Brain microvascular endothelial cell (primary cell): ENCODE data around the gene TMEM178B.

Experiments
- DNase-seq: peaks from one replicate; pipeline ENCODE4 v3.0.0-alpha.2; 2020
- H3K27ac ChIP-seq: fragments of 250-450 bp; sonication (Bioruptor Pico); 2 replicates; pipeline ENCODE4 v1.5.1; 2020; ENCODE audit warnings: mild to moderate bottlenecking, moderate library complexity
- H3K27me3 ChIP-seq: fragments of 250-450 bp; sonication (Bioruptor Pico); replicated peaks from 2 replicates; pipeline ENCODE4 v1.5.1; 2020; ENCODE audit warnings: mild to moderate bottlenecking
- H3K36me3 ChIP-seq: fragments of 250-450 bp; sonication (Bioruptor Pico); replicated peaks from 2 replicates; pipeline ENCODE4 v1.5.1; 2020; ENCODE audit warnings: mild to moderate bottlenecking
- H3K4me3 ChIP-seq: 2 replicates; pipeline ENCODE4 v1.5.1; 2011; ENCODE audit warnings: low read depth, mild to moderate bottlenecking, control low read depth, low read length, moderate library complexity
- in situ Hi-C: cut with HindIII; loops from 2 replicates; pipeline ENCODE4 v1.10.0; 2017; ENCODE audit warnings: low sequenced_read_pairs, low pct_ligation_motif_present
- TF ChIP-seq, protein P1 (sequence below): IDR thresholded peaks from 2 replicates; pipeline ENCODE4 v1.5.1; 2011; ENCODE audit warnings: low read depth, mild to moderate bottlenecking, moderate library complexity, low read length, control low read depth, inconsistent platforms; ENCODE audit errors: missing control alignments

TMEM178B gene

DNA sequence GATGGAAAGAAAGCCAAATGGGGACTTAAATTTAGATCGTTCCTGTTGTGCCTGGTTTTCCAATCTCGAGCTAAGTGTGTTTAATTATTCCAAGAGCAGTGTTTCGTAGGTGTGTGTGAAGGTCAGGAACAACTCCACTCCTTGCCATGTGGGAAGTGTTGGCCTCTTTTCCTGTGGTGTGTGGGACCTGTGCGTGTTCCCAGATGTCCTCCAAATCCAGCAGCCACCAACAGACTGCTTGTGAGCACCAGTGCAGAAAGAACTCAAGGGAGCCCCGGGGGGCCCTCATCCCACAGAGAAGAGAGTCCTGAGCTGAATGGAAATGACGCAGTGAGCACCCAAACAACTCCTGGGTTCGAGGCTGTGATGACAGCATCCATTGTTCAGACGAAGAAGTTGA, 227.7 kb downstream of the TMEM178B start:
- Histone ChIP-seq H3K27me3 (no peaks in the 10 kb centered on the region), H3K4me3 (no peak overlapping the region), H3K36me3 (no peaks in the 10 kb centered on the region), H3K27ac (no peak overlapping the region)
- TF ChIP-seq, protein P1, sequence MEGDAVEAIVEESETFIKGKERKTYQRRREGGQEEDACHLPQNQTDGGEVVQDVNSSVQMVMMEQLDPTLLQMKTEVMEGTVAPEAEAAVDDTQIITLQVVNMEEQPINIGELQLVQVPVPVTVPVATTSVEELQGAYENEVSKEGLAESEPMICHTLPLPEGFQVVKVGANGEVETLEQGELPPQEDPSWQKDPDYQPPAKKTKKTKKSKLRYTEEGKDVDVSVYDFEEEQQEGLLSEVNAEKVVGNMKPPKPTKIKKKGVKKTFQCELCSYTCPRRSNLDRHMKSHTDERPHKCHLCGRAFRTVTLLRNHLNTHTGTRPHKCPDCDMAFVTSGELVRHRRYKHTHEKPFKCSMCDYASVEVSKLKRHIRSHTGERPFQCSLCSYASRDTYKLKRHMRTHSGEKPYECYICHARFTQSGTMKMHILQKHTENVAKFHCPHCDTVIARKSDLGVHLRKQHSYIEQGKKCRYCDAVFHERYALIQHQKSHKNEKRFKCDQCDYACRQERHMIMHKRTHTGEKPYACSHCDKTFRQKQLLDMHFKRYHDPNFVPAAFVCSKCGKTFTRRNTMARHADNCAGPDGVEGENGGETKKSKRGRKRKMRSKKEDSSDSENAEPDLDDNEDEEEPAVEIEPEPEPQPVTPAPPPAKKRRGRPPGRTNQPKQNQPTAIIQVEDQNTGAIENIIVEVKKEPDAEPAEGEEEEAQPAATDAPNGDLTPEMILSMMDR, result no peak
- no peak for DNase-seq
- in situ Hi-C loops, result no loop called here

DNA sequence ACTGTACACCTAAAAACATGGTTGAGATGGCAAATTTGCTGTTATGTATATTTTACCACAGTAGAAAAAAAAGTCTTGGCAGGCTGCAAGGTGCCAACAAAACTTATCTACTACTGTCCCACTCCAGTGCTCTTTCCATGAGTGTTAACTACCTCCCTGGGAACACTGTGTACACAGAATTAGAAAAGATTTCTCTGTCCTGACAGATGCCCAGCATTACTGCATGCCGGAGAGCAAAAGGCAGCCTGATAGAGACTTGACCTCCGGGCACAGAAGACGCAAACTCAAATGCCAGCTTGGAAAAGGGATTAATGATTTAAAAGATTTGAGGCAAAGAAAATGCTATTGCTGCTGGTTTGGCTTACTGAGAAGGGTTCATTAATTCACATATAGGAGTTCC, 228.8 kb downstream of the TMEM178B start:
- TF ChIP-seq, protein P1, result no peak
- H3K36me3 ChIP-seq, result no peaks in the 10 kb centered on the region
- in situ Hi-C loops, result no loop called here
- no peak overlapping the region for H3K27ac ChIP-seq
- no peaks in the 10 kb centered on the region for H3K27me3 ChIP-seq
- no peak for DNase-seq
- H3K4me3 ChIP-seq, result no peak overlapping the region

DNA sequence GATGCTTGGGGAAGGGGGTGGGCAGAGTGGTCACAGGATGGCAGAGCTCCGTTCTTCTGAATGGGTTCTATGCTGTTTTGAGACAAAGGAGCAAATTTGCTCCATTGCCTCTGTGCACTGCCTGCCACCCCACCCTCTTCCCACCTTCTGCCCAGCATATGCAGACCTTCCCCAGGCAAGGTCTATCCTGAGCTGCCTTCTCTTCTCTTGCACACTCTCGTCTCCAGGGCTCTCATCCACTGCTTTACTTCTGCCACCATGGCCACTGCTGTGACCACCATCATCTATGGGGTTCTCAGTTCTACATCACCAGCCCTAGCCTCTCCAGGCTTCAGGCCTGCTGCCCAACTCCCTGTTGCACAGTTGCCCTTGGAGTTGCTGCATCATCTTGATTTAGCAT, 230.4 kb downstream of the TMEM178B start:
- TF ChIP-seq, protein P1, result no peak
- in situ Hi-C loops, result no loop called here
- H3K4me3 ChIP-seq, result no peak overlapping the region
- H3K36me3 ChIP-seq, result no peaks in the 10 kb centered on the region
- no peak overlapping the region for H3K27ac ChIP-seq
- no peak for DNase-seq
- no peaks in the 10 kb centered on the region for H3K27me3 ChIP-seq

DNA sequence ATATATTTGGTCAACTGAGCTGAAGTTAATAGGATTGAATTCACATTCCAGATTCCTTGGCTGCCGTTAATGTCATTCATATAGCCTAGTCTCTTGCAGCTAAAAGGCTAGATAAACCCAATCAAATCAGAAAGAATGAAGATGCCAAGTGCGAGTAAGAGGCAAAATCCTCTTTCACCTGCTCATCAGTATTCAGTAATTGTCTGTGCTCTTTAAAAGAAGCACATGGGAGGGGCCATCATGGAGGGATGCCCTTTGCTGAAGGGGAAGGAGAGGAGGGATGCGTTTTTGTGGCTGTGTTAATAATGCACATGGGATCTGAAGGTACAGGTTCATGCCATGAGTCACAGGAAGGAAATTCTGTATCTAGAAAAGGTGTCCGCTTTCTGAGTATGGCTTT, 232.2 kb downstream of the TMEM178B start:
- H3K4me3 ChIP-seq, result no peak overlapping the region

GRCh38 chr7:141312395-141312794, 238.5 kb downstream of the TMEM178B start:
- in situ Hi-C loops, result no loop called here
- TF ChIP-seq, protein P1, result no peak
- Histone ChIP-seq H3K27me3 (no peaks in the 10 kb centered on the region), H3K4me3 (no peak overlapping the region), H3K36me3 (no peaks in the 10 kb centered on the region), H3K27ac (no peak overlapping the region)
- no peak for DNase-seq

More for the DNA sequence above, 232.2 kb downstream of the TMEM178B start:
- H3K27ac ChIP-seq, result no peak overlapping the region
- in situ Hi-C loops, result no loop called here
- no peak for DNase-seq
- H3K36me3 ChIP-seq, result no peaks in the 10 kb centered on the region
- TF ChIP-seq, protein P1, result no peak
- no peaks in the 10 kb centered on the region for H3K27me3 ChIP-seq

GRCh38 chr7:141312828-141313521, 239.1 kb downstream of the TMEM178B start:
- in situ Hi-C loops, result no loop called here
- TF ChIP-seq, protein P1, result no peak
- DNase-seq, result no peak
- Histone ChIP-seq H3K27ac (no peak overlapping the region), H3K27me3 (no peaks in the 10 kb centered on the region), H3K4me3 (no peak overlapping the region), H3K36me3 (no peaks in the 10 kb centered on the region)
